Esophagus squamous epithelium (tissue), 4 donors: ENCODE data around the gene DOCK3.
"Not testable (repeated sequence)": the region's sequence is repeated elsewhere in the genome, so short reads cannot be mapped to it uniquely, and the experiment has no call there.

Experiments
- POLR2A ChIP-seq, 4 donors: fragments of 450-650 bp; IDR thresholded peaks; one replicate each; pipeline ENCODE4 v1.6.1; 2017; ENCODE audit warnings: antibody characterized with exemption in 4 of 4, mild to moderate bottlenecking in 4 of 4, moderate library complexity in 3 of 4
- TF ChIP-seq, protein P1 (sequence below), 6 experiments: fragments of 450-650 bp in 4 of 6; fragments of 200-600 bp in 2 of 6; sonication (generic) in 2 of 6; IDR thresholded peaks; one replicate each; pipeline ENCODE4 v1.5.1; 2016 to 2019; ENCODE audit warnings: antibody characterized with exemption in 6 of 6, mild to moderate bottlenecking in 4 of 6, moderate library complexity in 4 of 6

DNA sequence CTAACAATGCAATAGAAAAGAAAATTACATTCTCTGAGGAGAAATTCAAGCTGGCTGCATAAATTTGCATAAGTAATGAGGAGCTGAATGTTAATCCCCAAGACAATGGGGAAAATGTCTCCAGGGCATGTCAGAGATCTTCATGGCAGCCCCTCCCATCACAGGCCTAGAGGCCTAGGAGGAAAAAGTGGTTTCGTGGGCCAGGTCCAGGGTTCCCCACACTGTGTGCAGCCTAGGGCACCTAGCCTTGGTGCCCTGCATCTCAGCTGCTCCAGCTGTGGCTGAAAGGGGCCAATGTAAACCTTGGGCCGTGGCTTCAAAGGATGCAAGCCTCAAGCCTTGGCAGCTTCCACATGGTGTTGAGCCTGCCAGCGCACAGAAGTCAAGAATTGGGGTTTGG lies 511.7 kb downstream of the DOCK3 start:
- TF ChIP-seq, protein P1, sequence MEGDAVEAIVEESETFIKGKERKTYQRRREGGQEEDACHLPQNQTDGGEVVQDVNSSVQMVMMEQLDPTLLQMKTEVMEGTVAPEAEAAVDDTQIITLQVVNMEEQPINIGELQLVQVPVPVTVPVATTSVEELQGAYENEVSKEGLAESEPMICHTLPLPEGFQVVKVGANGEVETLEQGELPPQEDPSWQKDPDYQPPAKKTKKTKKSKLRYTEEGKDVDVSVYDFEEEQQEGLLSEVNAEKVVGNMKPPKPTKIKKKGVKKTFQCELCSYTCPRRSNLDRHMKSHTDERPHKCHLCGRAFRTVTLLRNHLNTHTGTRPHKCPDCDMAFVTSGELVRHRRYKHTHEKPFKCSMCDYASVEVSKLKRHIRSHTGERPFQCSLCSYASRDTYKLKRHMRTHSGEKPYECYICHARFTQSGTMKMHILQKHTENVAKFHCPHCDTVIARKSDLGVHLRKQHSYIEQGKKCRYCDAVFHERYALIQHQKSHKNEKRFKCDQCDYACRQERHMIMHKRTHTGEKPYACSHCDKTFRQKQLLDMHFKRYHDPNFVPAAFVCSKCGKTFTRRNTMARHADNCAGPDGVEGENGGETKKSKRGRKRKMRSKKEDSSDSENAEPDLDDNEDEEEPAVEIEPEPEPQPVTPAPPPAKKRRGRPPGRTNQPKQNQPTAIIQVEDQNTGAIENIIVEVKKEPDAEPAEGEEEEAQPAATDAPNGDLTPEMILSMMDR (IDR thresholded peaks at IDR 0.05) = not testable (repeated sequence)
- TF ChIP-seq POLR2A (IDR thresholded peaks at IDR 0.05) = not testable (repeated sequence)
